Stimulated activated CD8-positive, alpha-beta memory T cell treated with anti-CD3 and anti-CD28 coated beads, Interleukin-7, amount 100 ng/mL, for 4 hours (primary cell): ENCODE data around the gene MMP17.

Experiments used
- DNase-seq, 2 donors: peaks; one replicate each; pipeline ENCODE4 v3.0.0-alpha.2; 2020; ENCODE audit warnings: low read depth in 2 of 2

MMP17 gene

GRCh38 chr12:131830335-131830913 lies 2.2 kb downstream of the MMP17 start:
- DNase-seq = no peak

DNA sequence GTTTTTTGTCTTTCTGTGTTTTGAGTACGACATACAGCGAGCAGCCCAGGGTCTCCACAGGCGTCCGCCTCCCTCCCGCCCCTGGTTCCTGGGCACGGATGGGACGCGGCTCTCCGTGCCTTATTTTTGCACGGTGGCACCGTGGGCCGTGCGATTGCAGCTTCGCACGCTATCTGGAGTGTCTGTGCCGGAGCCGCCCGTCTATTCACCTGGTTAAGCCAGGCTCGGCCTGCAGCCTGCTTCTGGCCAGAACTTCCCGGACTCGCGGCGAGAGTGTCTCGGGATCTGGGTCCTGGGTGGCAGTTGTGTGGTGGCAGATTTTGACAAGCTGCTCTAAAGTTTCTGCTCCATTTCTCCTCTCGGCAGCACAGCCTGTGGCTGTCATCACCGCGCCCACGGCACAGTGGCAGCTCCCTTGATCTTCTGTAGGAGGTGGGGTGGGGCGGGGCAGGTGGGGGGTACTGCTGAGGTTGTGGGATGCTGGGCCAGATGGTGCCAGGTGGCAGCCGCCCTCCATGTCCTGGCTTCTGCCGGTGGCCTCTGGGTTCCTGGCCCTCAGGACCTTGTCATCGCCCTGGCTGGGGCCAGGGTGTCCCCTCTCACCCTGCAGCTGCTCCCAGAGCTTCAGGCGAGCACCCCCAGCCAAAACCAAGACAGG lies 2.9 kb downstream of the MMP17 start:
- DNase-seq = peak; percentile 12 to 34

- no peak for DNase-seq
These were observed 3.4 kb downstream of the MMP17 start for GRCh38 chr12:131831635-131832041.

DNA sequence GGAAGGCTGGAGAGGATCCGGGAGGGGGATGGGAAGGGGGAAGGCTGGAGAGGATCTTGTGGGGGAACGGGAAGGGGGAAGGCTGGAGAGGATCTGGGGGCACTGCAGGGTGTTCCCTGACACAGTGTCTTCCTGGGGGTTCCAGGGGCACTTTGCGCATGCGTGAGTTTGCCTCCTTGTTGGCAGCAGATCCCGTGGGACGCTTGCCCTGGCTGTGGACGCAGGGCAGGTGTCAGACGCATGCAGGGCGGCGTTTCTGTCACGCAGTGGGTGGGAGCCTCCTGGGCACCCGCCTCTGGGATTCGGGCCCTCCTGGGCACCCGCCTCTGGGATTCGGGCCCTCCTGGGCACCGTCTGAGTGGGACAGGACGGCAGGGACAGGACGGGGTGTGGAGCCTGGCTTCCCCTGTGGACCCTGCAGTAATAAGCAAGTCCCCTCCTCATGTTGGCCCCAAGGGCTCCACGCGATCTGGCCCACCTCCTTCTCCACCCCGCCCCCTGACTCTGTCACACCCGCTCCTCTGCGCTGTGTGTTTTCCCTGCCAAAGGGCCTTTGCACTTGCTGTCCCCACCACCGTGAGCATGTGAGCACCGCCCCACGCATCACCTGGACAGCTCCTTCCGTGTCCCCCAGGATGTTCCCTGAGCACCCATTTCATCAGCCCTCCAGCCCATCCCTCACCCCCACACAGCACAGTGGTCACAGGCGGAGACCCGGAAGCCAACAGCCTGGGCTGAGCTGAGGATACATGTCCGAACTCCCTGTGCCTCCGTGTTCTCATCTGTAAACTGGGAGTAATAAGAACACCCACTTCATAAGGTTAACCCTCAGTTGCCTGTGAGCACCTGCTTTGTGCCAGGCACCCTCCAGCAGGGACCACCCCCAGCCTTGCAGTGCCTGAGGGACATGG lies 4.4 kb downstream of the MMP17 start:
- DNase-seq = no peak

DNA sequence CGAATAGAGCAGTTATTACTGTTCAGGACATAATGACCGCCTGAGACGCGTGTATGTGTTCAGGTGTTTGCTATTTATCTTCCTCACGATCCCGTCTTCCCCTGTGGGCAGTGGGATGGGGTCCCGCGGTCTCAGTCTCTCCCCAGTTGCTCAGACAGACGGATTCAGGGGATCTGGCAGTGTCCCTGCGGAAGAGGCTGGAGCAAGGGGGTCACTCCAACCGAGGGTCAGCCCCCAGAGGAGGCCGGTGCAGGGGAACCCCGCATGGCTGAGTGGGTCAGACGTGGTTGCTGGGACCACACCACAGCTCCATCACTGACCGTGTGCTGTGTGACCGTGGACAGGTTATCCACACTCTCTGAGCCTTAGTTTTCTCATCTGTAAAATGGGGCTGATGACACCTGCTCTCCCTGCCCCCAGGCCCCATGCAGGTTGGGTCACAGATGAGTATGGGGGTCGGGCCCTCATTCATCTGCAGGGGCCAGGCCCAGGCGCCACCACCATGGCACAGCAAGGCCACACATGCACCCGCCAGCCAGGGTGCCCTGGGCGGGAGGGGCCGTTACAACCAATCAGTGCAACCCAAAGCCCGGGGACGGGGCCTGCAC lies 5.2 kb downstream of the MMP17 start:
- no peak for DNase-seq

- DNase-seq = no peak
These were observed 5.9 kb downstream of the MMP17 start for GRCh38 chr12:131833896-131834641.

GRCh38 chr12:131834798-131835615 lies 6.8 kb downstream of the MMP17 start:
- no peak for DNase-seq

DNA sequence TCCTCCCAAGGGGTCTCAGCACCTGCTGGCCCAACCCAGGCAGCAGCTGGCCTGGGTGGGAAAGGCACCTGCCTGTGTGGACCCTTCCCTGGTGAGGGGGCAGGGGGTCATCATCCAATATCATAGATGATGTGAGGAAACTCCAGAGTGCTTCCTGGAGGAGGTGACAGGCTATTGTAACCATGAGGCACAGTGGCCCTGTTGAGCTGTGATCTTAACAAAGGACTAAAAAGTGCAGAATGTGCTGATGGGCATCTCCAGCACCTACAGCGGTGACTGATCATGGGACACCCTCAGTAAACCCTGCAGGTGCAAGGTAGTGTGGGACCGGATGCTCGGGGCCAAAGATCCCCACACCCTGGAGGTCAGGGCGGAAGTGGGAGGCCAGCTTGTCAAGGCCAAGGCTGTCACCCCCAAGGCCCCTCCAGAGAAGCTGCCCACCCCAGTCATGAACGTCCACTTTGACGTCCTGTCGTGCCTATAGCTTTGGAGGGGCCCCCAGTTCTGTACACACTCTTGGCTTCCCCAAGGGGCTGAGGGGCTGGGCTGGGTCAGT lies 7.5 kb downstream of the MMP17 start:
- no peak for DNase-seq

DNA sequence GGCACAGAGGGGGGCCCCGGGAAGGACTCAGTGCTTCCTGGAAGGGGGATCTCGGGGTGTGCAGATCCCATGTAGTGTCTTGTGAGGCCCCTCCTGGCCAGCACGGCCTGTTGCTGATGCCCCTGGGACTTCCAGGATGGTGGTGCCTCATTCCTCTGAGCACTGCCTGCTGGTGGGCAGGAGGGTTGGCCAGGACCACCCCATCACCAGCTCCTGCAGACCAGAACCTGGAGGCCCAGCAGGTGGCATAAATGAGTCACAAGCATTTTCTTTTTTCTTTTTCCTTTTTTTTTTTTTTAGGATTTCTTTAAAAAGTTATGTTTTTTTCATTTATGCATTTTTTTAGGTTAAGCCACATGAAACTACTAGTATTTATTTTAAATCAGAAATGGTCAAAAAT lies 8.0 kb downstream of the MMP17 start:
- DNase-seq = no peak

DNA sequence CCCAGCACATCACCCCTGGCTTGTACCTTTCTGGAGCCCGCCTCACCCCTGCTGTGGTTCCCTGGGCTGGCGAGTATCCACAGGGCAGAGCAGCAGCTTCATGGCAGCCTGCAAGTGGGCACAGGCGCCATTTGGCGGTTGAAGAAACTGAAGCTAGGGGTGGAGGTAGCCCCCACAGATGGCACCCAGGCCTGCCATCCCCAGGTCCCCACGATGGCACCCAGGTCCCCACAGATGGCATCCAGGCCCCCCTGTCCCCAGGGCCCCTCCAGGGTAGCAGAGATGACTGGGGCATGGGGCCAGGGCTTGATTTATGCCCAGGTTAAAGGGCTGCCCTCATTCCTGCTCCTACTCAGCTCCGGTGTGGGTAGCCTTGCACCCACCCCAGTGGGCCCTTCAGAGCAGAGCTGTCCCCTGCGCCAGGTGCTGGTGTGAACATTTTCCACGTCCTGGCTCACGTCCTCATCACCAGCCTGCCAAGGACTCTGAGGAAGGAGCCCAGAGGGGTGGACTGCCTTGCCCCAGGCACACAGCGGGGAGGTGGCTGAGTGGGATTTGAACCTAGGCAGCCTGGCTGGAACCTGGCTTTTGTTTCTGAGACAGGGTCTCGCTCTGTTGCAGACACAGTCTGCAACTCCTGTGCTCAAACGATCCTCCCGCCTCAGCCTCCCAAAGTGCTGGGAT lies 8.7 kb downstream of the MMP17 start:
- DNase-seq = no peak

DNA sequence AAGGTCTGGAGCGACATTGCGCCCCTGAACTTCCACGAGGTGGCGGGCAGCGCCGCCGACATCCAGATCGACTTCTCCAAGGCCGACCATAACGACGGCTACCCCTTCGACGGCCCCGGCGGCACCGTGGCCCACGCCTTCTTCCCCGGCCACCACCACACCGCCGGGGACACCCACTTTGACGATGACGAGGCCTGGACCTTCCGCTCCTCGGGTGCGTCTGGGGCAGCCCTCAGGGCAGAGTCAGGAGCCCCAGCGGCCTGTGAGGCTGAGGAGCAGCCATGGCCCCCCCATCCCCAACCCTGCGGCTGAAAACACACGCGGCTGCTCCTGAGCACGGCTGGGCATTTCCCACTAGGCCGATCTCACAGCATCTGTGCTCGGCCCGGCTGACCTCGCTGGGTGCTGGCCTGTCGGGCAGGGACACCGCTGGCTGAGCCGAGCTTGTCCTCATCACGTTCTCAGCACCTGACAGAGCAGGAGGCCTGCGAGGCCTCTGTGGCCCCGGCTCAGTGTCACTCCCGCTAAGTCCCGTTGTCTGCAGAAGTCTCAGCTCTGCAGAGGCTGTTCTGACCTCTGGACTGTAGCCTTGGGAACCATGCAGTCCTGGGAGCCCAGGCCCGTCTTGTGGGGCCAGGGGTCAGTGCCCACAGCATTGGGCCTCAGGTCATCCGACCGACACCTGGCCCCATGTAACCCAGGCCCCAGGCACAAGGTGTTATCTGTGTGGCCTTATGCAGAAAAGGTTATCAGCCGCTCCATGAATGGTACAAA lies 12.6 kb downstream of the MMP17 start:
- no peak for DNase-seq

DNA sequence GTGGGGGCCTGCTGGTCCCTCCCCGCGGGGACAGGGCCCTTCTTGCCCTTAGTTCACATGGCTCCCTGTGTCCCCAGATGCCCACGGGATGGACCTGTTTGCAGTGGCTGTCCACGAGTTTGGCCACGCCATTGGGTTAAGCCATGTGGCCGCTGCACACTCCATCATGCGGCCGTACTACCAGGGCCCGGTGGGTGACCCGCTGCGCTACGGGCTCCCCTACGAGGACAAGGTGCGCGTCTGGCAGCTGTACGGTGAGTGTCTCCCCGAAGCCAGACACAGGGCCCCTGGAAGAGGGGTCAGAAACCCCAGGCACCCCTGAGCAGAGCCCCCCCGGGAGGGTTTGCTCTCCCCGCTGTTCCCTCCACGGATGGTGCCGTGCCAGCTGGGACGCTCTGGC lies 13.4 kb downstream of the MMP17 start:
- DNase-seq = no peak

DNA sequence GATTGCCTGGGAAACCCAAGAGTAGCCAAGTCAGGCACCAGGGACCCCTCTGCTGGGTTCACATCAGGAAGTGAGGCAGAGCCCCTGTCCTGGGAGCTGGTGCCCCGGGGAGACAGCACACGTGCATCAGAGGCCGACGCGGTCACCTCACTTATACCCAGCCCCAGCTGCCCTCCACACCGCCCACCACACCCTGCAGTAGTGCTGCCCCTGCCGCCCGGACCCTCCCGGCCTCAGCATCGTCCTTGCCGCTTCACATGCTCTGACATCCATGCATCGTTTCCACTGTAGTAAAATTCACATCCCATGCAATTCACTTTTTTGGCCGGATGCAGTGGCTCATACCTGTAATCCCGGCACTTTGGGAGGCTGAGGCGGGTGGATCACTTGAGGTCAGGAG lies 14.0 kb downstream of the MMP17 start:
- DNase-seq = no peak

- no peak for DNase-seq
These were observed 15.3 kb downstream of the MMP17 start for GRCh38 chr12:131843527-131843926.

GRCh38 chr12:131844140-131844539 lies 15.9 kb downstream of the MMP17 start:
- no peak for DNase-seq

GRCh38 chr12:131844656-131845055 lies 16.5 kb downstream of the MMP17 start:
- DNase-seq = no peak

DNA sequence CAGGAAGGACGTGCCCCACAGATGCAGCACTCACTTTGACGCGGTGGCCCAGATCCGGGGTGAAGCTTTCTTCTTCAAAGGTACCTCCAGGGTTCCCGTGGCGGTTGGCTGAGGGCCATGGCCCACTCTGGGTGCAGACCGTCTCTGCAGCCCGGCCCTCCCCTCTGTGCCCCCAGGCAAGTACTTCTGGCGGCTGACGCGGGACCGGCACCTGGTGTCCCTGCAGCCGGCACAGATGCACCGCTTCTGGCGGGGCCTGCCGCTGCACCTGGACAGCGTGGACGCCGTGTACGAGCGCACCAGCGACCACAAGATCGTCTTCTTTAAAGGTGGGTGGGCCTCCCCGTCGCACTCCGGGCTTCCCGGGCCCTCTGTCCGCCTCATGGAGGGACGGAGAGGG lies 16.9 kb downstream of the MMP17 start:
- DNase-seq = no peak

- DNase-seq = no peak
These were observed 19.3 kb downstream of the MMP17 start for GRCh38 chr12:131847456-131847855.

DNA sequence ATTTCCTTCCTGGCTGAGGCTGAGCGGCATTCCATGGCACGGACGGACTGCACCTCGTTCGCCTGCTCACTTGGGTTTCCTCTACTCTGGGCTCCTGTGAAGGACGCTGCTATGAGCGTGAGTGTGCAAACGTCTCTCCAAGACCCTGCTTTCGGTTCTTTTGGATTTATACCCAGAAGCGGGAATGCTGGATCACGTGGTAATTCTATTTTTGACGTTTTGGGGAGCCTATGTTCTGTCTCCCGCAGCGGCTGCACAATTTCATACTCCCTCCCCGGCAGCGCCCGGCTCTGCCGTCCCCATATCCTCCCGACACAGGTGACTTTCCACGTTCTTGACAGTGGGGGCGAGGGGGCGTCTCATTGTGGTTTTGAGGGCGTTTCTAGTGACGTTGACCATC lies 20.6 kb downstream of the MMP17 start:
- DNase-seq = no peak
